SIG-M5 treated with dmso at 0.1 percent for 504 hours (cell line): ENCODE data around the gene ABCG1.
A peak's percentile ranks its signal among the peaks of the same experiment; 100 is the strongest.
"Not testable (repeated sequence)": the region's sequence is repeated elsewhere in the genome, so short reads cannot be mapped to it uniquely, and the experiment has no call there.

Experiments
- DNase-seq: peaks from one replicate; lab custom pipeline; 2025; ENCODE audit not compliant: unreplicated experiment; lab: John Stamatoyannopoulos, UW

Gene ABCG1

DNA sequence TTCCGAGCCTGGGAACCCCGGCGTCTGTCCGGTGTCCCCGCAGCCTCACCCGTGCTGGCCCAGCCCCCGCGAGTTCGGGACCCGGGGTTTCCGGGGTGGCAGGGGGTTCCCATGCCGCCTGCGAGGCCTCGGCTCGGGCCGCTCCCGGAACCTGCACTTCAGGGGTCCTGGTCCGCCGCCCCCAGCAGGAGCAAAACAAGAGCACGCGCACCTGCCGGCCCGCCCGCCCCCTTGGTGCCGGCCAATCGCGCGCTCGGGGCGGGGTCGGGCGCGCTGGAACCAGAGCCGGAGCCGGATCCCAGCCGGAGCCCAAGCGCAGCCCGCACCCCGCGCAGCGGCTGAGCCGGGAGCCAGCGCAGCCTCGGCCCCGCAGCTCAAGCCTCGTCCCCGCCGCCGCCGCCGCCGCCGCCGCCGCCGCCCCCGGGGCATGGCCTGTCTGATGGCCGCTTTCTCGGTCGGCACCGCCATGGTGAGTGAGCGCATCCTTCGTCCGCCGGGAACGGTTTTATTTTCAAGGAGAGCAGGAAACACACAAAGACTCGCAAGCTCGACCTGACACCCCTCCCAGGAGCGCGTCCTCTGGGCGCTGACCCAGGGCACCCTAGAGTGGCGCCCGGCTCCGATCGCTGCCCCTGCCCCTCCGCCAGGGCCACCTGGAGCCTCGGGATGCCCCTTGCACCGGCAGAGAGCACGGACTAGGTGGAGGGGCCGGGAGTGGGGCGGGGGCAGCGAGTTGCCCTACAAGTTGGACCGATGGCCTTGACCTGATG lies at the start of gene ABCG1:
ABCG1 (plus strand) TSS at position 305 of the 770 bp plus-strand sequence; CDS start at position 428, 123 bp downstream.
- DNase-seq: no peak

DNA sequence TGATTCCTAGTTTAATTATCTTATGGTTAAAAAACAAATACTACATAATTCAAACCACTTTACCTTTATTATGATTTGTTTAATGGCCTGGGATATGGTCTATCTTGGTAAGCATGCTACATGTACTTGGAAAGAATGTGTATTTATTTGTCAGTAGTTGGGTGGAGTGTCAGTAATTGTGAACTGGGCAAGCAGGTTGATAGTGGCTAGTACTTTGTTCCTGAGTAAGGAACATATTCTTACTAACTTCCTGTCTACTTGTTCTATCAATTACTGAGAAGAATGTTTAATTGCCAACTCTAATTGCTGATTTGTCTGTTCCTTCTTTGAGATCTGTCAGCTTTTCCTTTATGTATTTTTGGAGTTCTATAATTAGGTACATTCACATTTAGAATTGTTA lies 49.2 kb upstream of the ABCG1 start:
- DNase-seq: no peak

DNA sequence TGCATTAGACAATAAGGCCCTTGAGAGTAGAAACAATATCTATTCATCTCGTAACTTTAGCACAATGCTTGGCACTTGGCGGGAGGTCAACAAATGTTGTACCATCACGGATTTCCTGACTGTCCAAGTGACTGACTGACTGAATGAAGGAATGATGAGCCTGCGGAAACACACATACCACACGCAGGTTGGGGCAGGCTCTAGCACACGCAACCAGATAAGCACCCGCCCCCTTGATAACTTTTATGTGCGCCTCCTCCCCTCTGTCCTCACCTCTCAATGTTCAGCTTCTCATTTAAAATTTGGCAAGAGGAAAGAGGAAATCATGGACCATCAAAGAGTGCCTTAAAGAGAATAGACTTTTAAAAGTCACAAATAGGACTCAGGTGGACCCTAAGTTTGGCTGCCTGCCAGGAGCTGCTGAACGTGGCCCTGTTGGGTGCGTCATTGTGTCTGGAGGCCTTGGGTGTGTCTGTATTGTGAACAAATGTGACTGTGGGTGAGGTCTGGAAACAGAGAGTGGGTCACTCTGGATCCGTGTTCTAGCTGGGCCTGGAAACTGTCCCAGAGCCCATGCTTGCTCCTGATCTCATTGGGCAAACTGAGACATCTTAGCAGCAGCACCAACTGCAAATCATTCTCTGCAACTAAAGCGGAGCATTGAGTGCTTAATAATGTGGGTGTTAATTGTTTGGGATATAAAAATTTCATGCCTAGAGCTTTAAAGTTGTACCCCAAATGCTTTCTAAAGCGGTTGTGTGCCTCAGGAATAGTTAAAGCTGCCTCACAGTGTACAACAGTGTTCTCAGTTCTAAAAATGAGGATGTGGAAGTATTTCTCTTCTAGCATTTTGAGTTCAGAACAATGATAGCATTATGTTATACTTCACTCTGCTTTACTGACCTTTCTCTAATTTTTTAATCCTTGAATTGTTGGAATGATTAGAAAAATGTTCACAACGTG lies 47.6 kb upstream of the ABCG1 start:
- DNase-seq: no peak

DNA sequence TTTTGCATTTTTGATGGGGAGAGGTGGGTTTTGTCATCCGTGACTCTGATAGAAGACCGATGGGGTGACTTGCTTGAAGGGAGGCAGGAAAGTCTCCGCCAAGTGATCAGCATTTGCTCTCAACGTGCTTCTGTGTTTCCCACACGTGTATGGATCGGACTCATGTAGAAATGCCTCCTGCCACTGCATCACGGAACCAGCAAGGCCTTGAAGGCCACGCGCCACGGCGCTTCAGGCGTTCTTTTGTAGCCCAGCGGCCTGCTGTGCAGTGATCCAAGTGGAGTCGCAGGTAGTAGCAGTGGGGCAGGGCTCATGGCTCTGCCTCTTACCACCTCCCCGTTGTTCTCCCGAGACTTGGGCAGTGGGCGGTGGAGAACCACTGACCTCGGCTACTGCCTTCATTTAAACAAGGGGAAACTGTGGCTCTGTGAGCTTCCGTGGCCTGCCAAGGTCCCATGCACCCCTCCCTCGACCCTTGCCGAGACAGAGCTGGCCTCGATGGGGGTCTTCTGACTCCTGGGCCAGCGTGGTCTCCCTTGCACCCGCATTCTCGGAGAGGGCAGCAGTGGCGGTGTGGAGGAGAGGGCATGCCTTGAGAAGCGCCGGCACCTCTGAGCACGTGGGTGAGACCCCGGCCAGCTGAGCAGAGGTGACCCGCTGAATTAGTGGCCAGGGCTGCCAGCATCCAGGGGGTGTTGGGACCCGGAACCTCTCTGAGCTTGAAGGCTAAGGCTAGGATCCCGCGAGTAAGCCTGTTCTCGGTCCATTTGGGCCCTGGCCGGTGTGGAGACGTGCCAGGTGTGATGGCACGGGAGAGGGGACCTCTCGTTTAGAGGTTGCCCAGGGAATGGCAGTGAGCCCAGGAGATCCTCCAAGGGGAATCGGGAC lies 46.1 kb upstream of the ABCG1 start:
- no peak for DNase-seq

DNA sequence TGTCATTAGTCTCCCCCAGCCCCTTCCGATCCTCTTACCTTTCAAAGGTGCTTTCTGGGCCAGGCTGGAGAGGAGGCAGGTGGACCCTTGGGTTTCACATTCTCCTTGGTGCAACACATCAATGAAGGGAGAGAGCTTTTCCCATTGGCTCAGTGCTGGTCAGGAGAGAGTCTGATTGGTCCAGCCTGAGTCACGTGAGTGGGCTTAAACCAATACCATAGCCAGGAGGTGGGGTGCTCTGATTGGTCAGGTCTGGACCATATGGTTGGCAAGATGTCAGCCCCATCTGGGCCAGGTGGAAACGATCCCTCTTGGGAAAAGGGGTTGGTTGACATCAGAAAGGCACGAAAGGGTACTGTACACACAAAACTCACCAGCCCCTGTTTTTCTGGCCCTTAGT lies 44.8 kb upstream of the ABCG1 start:
- no peak for DNase-seq

DNA sequence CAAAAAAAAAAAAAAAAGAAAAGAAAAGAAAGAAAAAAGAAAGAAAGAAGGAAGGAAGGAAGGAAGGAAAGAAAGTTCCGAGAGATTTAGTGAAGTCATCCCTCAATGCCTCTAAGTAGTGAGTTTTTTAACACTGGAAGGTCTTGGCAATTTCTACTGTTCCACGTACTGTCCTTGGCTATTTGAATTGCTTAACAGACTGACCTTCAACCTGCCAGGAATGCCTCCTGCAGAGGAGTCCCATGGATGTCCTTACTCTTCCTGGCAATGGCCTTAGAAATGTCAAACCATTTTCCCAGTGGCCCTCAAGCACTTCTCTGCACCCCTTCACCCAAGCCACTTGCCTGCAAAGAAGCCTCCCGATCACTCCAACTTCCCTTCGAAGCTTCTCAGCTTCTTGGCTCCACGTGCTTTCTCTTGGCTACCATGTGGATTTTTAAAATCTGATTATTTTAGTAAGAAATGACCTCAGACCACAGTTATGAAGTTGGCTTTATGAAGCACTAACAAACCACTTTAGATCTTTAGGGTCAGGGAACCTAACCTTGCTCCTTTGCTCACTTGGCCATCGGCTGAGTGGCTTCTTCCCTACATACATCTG lies 43.7 kb upstream of the ABCG1 start:
- DNase-seq: no peak

DNA sequence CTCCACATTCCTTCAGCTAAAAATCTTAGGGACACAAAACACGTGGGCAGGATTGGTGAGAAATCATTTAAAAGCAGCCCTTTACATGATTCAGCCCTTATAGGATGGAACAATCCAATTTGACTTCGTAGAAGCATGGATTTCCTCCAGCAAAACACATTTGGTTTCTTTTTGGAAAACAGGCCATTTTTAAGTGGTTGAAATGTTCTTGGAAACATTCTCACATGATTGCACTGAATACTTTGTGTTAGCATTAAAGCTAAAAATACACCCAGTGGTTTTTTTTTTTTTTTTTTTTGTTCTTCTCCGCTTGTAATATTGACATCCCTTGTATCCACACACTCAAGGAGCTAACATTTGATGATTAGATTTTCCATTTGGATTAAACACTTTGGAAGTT lies 42.1 kb upstream of the ABCG1 start:
- DNase-seq: no peak

DNA sequence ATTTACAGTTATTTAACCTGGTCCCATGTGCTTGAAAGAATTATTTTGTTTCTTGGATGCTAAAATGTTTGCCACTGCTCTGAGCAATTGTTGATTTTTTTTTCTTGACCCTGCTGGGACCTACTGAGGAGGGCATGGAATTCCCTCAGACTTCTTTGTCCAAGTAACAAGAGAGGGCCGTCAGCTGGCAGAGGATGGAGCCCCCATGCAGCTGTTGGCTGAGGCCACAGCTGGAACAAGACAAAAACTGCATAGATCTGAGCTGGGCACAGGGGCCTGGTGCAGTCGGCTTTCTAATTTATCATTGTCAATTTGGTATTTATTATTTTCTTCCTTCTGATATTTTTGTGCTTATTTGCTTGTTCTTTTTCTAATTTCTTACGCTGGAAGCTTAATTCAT lies 39.6 kb upstream of the ABCG1 start:
- no peak for DNase-seq

DNA sequence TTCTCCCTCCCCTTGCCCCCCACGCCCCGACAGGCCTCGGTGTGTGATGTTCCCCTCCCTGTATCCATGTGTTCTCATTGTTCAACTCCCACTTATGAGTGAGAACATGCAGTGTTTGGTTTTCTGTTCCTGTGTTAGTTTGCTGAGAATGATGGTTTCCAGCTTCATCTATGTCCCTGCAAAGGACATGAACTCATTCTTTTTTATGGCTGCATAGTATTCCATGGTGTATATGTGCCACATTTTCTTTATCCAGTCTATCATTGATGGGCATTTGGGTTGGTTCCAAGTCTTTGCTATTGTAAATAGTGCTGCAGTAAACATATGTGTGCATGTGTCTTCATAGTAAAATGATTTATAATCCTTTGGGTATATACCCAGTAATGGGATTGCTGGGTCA lies 38.9 kb upstream of the ABCG1 start:
- not testable (repeated sequence) for DNase-seq

DNA sequence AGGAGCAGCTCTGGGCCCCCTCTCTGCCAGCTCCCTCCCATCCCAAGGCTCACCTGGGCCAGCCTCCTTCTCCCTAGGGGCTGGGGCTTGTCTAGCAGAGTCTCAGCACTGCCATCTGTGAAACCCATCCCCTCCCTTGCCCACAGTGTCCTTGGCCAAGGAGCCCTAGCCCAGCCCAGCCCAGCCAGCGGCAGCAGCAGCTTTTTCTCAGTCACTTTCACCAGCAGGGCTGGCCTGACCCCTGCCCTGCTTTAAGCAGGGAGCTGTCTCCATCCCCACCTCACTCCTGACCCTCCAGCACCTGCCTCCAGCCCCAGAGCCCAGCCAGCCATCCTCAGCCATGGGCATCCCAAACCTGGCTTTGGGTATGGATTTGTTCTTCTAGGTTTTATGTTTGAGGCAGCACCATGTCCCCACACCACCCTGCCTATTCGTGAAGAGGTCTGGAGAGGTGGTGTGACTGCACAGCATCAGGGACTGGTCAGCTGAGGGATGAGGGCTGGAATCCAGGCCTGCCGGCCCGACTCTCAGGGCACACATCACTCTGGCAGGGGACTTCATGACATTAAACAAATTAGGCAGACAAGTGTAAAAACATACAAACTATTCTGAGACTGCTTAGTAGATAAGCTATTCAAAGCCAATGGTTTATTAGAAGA lies 36.1 kb upstream of the ABCG1 start:
- DNase-seq: no peak

DNA sequence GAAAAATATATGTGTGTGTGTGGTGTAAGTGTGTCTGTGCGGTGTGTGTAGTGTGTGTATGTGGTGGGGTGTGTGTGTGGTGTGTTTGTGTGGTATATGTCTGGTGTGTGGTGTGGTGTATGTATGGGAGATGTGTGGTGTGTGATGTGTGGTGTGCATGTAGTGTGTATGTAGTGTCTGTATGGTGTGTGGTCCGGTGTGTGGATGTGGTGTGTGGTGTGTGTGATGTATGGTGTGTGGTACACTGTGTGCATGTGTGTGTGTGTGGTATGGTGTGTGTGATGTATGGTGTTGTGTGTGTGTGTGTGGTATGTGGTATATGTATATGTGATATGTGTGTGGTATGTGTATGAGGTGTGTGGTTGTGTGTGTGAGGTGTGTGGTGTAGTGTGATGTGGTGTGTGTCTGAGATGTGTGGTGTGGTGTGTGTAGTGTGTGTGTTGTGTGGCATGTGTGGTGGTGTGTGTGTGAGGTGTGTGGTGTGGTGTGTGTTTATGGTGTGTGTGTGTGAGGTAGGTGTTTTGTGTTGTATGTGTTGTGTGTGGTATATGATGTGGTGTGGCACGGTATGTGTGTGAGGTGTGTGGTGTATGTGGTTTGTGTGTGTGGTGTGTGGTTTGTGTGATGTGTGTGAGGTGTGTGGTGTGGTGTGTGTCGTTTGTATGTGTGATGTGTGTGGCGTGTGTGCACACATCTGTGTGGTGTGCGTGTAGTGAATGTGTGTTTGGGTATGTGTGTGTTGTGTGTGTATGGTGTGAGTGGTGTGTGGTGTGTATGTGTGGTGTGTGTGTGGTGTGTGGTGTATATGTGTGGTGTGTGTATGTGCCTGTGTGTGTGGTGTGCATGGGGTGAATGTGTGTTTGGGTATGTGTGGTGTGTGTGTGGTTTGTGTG lies 35.3 kb upstream of the ABCG1 start:
- no peak for DNase-seq

DNA sequence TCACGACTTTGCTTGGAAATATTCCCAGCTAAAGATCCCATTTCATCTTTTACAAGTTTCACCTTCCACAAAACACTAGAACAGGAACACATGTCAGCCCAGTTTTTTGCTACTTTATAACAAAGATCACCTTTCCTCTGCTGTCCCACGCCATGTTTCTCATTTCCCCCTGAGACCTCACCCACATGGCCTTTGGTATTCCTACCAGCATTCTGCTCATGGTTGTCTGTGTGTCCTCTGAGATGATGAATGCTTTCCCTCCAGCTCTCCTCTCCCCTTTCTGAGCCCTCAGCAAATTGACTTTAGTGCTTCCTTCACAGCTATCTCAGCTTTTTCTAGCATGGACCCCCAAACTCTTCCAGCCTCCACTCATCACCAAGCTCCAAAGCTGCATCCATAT lies 32.3 kb upstream of the ABCG1 start:
- DNase-seq: no peak

DNA sequence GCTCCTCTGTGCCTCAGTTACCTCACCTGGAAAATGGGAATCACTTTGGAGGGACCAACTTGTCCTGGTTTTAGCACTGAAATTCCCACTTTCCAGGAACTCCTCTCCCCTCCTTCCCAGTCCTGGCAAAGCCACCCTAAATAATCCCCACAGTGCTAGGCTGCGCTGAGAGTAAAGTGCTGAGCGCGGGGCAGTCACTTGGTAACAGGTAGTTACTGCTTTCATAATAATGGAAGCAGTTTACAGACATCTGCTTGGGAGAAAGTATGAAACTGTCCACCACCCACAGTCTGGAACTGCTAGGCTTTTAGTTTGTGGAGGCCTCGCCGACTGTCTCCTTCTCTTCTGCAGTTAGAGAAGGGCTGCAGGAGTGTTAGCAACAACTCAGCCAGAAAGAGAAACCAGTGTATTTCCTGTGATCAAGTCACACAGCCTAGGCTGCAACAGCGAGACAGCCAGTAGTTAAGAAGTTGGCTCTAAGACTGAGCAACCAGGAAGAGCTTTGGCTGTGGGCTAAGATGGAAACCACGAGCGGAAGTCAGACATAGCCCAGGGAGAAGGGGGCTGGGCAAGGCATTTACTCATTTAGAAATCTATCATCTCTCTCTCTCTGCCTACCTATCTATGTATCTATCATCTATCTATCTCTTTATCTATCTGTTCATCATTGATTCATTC lies 30.8 kb upstream of the ABCG1 start:
- DNase-seq: peak; percentile 92

DNA sequence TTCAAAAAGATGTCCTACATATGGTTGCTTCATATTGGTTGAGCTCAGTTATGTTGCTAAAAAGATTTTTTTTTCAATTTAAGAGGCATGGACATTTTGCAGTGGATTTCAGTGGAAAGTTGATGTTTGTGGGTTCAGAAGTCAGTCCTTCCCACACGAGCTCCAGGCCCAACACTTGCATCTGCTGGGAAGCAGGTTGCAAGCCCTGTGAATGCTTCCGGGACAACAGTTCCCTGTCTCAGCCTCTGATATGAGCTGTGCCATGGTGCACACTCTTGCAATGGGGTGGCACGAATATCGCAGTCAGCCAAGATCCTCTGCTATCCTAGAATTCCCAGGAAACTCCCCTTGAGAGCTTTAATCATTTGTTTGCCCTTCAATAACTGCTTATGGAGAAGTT lies 30.3 kb upstream of the ABCG1 start:
- no peak for DNase-seq

DNA sequence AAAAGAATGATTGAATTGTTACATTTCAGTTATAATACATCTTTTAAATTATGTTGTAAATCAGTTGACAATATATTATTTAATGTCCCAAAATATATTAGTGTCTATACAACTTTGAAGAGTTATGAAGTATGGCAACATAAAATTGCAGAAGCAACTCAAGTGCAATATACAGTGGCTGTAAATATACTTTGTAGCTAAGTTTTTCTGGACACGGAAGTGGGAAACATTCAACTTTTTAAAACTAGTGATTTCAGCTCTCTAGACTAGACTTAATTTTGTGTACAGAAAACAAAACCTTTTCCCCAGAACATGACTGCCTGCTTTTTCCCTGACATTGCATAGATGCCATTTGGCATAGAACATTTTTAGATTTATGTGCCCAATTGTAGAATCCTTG lies 29.5 kb upstream of the ABCG1 start:
- no peak for DNase-seq

DNA sequence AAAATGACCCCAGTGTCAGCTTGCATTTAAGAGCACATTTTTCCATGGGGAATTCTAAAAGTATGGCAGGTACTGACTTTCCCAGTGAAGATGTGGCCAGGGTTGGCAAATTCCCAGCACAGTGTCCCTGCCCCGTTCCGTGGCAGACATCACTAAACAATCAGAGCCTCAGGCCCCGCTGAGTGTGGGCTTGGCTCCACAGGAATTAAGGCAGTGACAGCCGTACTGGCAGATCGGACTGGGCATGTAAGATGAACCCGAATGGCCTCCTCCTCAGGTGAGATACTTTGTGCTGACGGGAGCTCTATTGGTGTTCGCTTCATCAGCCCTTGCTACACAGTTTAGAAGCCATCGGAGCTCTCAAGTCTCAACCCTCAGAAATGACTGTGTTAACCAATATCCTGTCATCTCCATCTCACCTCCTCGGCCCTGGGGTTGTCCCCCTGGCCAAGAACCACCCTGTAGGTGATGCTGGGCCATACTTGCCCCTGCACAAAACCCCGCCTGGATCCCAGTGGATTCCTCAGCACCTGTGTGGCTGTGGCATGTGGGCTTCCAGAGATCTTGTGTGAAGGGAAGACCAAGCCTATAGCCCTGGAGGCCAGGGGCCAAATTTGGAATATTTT lies 29.0 kb upstream of the ABCG1 start:
- DNase-seq: no peak

DNA sequence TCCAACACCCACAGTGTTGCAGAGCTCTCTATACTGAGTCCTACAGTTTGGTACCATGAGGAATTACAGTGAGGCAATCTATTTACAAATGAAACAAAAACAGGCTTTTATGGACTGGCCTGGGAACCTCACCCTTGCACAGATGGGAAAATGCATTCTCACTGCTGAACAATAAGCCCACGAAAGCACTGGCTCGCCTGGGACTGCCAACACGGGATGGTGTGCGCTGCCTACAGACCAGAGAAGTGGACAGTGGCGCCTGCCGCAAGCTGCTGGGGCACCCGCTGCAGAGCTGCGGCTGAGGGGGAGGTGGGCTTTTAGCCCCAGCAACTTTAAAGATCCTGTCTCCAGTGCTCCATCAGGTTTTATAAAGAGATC lies 28.5 kb upstream of the ABCG1 start:
- DNase-seq: no peak

DNA sequence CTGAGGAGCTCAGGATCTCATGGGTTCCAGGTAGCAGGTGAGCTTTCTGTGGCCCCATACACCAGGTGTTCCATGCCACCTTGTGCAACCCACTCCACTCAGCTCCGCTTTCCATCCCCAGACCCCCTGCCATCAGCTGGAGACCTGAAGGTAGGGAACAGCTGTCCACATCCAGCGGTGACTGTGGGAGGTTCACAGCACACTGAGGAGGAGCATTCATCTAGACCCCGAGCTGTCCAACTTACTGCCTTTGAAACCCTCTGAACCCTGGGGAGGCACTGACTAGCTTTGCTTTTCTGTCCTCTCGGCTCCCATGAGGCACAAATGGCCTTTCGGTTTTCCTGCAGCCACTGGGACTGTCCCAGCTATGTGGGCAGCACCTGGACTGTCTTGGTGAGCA lies 27.9 kb upstream of the ABCG1 start:
- DNase-seq: no peak
